RWPE2 (cell line): ENCODE results near the gene SPECC1.
"Not testable (repeated sequence)": the region's sequence is repeated elsewhere in the genome, so short reads cannot be mapped to it uniquely, and the experiment has no call there.

Source experiments
- ATAC-seq: fragments of 200-7000 bp; cut with Tn5 transposase; 3 replicates; pipeline ENCODE4 v1.9.1; 2021; ENCODE audit warnings: low read depth
- DNase-seq: peaks from one replicate; pipeline ENCODE4 v3.0.0-alpha.2; 2020; ENCODE audit warnings: low spot score
- H3K27ac ChIP-seq: fragments of 450-650 bp; 2 replicates; pipeline ENCODE4 v1.5.1; 2017; ENCODE audit warnings: mild to moderate bottlenecking; ENCODE audit not compliant: poor library complexity, severe bottlenecking
- H3K27me3 ChIP-seq: fragments of 250-450 bp; sonication (Bioruptor Pico); 2 replicates; pipeline ENCODE4 v1.5.1; 2021; ENCODE audit warnings: mild to moderate bottlenecking, moderate library complexity; ENCODE audit not compliant: insufficient read depth, poor library complexity, severe bottlenecking
- H3K36me3 ChIP-seq: fragments of 250-450 bp; sonication (Bioruptor Pico); 2 replicates; pipeline ENCODE4 v1.5.1; 2020; ENCODE audit warnings: low read depth, mild to moderate bottlenecking, moderate library complexity
- H3K4me1 ChIP-seq: fragments of 250-450 bp; sonication (Bioruptor Pico); 2 replicates; pipeline ENCODE4 v1.5.1; 2021; ENCODE audit warnings: mild to moderate bottlenecking, moderate library complexity; ENCODE audit not compliant: insufficient read depth, poor library complexity, severe bottlenecking
- H3K4me3 ChIP-seq: fragments of 250-450 bp; sonication (Bioruptor Pico); 2 replicates; pipeline ENCODE4 v1.5.1; 2021; ENCODE audit warnings: mild to moderate bottlenecking, moderate library complexity; ENCODE audit not compliant: severe bottlenecking
- H3K9me3 ChIP-seq: fragments of 250-450 bp; sonication (Bioruptor Pico); 2 replicates; pipeline ENCODE4 v1.5.1; 2021; ENCODE audit warnings: mild to moderate bottlenecking, moderate library complexity; ENCODE audit not compliant: severe bottlenecking
- CTCF ChIP-seq: fragments of 450-650 bp; IDR thresholded peaks from one replicate; pipeline ENCODE4 v1.5.1; 2017; ENCODE audit warnings: mild to moderate bottlenecking, moderate library complexity; ENCODE audit not compliant: poor library complexity, severe bottlenecking

SPECC1 gene

GRCh38 chr17:20073055-20073979 lies 64.2 kb downstream of the SPECC1 start:
- H3K4me3 ChIP-seq, result no peak overlapping the region
- DNase-seq (no peak), ATAC-seq (no peak)
- no peak for TF ChIP-seq CTCF
- no peaks in the 10 kb centered on the region for H3K36me3 ChIP-seq
- no peaks in the 10 kb centered on the region for H3K9me3 ChIP-seq
- H3K27me3 ChIP-seq, result no peaks in the 10 kb centered on the region
- no peaks in the 10 kb centered on the region for H3K4me1 ChIP-seq
- H3K27ac ChIP-seq, result no peak overlapping the region

DNA sequence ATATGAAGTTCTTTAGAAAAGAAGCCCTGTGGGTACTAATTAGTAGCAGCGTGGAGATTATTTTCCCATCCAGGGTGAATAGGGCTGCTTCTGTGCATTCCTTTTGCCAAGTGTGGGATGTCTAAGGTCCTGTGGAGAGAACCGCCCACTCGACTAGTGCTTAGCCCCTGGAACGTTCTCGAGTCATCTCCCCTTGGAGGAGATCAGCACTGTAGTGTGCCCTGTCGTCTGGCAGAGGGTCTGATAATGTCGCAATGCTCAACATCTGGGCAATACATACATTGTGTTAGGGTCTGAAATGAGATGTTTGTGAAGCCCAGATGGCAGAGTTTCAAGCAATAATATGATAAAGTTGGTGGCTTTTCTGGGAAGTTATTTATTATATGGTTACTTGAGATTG lies 64.8 kb downstream of the SPECC1 start:
- Histone ChIP-seq H3K4me3 (no peak overlapping the region), H3K27ac (no peak overlapping the region)

GRCh38 chr17:20074489-20074888 lies 65.3 kb downstream of the SPECC1 start:
- Histone ChIP-seq H3K36me3 (no peaks in the 10 kb centered on the region), H3K9me3 (no peaks in the 10 kb centered on the region), H3K27me3 (no peaks in the 10 kb centered on the region), H3K4me1 (no peaks in the 10 kb centered on the region), H3K4me3 (no peak overlapping the region), H3K27ac (no peak overlapping the region)
- ATAC-seq (no peak), DNase-seq (no peak)
- no peak for TF ChIP-seq CTCF

More for the DNA sequence above, 64.8 kb downstream of the SPECC1 start:
- H3K36me3 ChIP-seq, result no peaks in the 10 kb centered on the region
- no peaks in the 10 kb centered on the region for H3K9me3 ChIP-seq
- ATAC-seq (no peak), DNase-seq (no peak)
- H3K4me1 ChIP-seq, result no peaks in the 10 kb centered on the region
- no peaks in the 10 kb centered on the region for H3K27me3 ChIP-seq
- TF ChIP-seq CTCF, result no peak

GRCh38 chr17:20076137-20076536 lies 67.0 kb downstream of the SPECC1 start:
- not testable (repeated sequence) for H3K27me3 ChIP-seq, H3K4me1 ChIP-seq, H3K27ac ChIP-seq, H3K36me3 ChIP-seq, DNase-seq, ATAC-seq, H3K4me3 ChIP-seq, H3K9me3 ChIP-seq

DNA sequence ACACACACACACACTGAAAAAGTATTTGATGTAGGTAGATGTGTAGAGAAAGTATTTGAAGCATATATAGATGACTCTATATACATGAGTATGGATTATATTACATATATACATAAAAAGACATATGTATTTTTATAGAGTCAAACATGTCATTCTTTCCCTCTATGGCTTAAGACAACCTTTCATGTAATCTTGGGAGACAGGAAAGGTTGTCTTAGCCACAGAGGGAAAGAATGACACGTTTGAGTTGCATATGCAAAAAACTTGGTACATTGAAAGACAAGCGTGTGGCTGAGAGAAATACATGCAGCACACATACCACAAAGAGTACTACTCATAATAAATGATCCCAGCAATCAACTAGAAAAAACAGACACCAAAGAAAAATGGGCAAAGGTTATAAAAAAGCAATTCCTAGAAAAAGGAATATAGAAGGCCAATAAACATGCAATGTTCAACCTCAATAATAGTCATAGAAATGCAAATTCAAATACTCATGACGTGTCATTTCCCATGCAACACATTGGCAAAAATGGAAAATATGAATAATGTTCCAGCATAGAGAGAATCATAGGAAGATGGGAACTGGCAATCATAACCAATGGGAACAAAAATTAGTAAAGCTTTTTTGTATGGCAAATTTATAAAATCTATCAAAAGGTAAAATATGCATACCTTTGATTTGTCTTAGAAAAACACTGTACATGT lies 69.0 kb downstream of the SPECC1 start:
- Histone ChIP-seq H3K4me3 (no peak overlapping the region), H3K27me3 (no peaks in the 10 kb centered on the region), H3K4me1 (no peaks in the 10 kb centered on the region), H3K9me3 (no peaks in the 10 kb centered on the region), H3K36me3 (no peaks in the 10 kb centered on the region), H3K27ac (no peak overlapping the region)
- no peak for ATAC-seq
- no peak for DNase-seq
- no peak for TF ChIP-seq CTCF
